GM04503 (cell line): Measurements from ENCODE around the gene B4GALT5.
"Not testable (repeated sequence)": the region's sequence is repeated elsewhere in the genome, so short reads cannot be mapped to it uniquely, and the experiment has no call there.

Source experiments
- DNase-seq: peaks from one replicate; pipeline ENCODE4 v3.0.0-alpha.2; 2012; ENCODE audit warnings: low read depth

B4GALT5 gene

GRCh38 chr20:49737260-49737659 is 23.6 kb upstream of the B4GALT5 start:
- no peak for DNase-seq

GRCh38 chr20:49729780-49730179 is 16.1 kb upstream of the B4GALT5 start:
- peak; percentile 76 for DNase-seq

- DNase-seq, result no peak
Measured at GRCh38 chr20:49727894-49728885, 14.5 kb upstream of the B4GALT5 start.

DNA sequence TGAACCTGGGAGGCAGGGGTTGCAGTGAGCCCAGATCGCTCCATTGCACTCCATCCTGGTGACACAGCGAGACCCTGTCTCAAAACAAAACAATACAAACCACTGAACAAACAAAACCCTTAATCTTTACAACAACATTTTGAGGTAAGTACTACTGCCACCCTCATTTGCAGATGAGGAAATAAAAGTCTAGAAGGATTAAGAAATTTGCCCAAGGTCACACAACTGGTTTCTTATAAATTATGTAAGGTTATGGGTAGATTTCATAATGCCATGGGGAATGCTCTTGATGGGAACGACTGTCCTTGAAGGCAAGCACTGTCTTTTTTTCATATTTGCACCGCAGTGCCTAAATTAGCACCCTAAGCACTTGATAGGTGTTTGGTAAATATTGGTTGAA is 13.8 kb upstream of the B4GALT5 start:
- no peak for DNase-seq

GRCh38 chr20:49725694-49726093 is 12.0 kb upstream of the B4GALT5 start:
- DNase-seq, result no peak

DNA sequence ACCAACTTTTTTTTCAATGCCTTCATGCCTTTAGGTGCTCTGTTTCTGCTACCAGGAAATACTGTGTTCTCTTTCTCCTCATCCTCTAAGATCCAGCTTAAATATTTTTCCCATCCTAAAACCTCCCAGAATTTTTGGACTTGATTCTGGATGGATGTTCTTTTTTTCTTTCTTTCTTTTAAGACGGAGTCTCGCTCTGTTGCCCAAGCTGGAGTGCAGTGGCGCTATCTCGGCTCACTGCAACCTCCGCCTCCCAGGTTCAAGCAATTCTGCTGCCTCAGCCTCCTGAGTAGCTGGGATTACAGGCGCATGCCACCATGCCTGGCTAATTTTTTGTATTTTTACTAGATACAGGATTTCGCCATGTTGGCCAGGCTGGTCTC is 11.5 kb upstream of the B4GALT5 start:
- not testable (repeated sequence) for DNase-seq

DNA sequence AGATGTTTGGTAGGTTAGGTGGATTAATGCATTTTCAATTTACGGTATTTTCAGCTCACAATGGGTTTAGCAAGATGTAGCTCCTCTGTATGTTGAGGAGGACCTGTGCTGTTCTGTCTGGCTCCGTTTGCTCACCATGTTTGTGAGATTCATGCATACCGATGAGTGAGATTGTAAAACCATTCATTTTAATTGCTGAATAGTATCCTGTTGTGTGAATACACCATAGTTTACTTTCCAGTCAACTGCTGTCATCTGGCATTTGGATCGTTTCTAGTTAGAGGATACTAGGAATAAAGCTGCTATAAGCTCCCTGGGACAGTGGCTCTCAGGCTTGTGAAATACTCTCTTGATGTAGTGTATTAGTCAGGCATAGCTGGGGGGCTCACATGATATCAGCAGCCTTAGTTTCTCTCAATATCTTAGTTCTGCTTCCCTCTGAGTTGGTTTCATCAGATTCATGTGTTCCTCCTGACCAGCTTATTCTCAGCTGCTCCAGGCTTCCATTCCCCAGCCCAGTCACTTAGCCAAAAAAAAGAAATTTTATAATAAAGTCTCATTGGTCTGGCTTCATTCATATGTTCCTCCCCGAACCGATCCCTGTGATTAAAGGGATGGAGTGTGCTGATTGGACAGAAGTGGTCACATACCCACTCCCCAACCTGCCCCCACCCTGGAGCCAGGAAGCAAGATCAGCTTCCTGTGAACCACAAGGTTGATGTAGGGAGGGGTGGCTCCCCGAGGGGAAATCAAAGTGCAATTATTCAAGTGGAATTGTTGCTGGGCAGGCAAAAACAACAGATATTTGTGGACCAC is 10.9 kb upstream of the B4GALT5 start:
- DNase-seq, result no peak

DNA sequence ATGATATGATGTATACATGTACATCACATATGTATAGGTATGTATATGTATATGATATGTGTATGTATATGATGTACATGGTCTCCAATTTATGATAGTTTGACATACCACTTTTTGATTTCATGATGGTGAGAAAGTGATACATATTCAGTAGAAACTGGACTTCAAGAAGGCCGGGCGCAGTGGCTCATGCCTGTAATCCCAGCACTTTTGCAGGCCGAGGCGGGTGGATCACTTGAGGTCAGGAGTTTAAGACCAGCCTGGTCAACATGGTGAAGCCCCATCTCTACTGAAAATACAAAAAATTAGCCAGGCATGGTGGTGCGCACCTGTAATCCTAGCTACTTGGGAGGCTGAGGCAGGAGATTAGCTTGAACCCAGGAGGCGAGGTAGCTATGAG is 10.1 kb upstream of the B4GALT5 start:
- DNase-seq, result not testable (repeated sequence)

- not testable (repeated sequence) for DNase-seq
Measured at GRCh38 chr20:49721326-49721725, 7.6 kb upstream of the B4GALT5 start.

DNA sequence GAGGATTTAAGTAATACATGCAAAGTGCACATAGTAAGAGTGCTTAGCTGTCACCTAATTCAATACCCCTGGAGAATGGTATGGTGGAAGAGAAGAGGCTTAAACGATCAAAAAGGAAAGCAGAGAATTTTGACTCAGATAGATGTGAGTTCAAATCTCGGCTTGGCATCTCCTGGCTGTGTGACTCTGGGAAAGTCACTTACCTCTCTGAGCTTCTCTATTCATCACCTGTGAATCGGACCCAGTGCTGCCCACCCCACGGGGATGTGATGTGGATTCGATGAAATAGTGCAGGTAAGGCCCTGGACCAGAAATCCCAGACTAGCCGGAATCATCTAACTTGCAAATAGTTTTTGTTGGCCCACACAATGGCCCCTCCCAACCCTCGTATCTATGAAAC is 1.8 kb upstream of the B4GALT5 start:
- no peak for DNase-seq

- DNase-seq, result no peak
Measured at GRCh38 chr20:49712996-49713752, 504 bp downstream of the B4GALT5 start.

- no peak for DNase-seq
Measured at GRCh38 chr20:49712646-49712995, 1.1 kb downstream of the B4GALT5 start.

DNA sequence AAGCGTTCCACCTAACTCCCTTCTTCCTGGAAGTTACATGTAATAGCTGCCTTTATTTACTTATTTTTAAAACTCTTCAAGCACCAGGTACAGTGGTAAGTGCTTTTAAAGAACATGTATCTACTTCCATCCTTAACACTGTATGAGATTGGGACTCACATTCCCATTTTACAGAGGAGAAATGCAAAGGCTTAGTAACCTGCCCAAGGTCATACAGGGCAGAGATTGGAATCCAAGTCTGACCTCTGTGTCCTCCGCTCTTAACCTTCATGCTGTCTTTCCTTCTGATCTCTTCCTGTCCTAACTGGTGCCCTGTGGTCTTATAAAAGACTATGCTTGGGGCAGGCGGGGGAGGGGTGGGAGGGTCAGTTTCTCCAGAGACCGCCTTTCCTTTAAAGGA is 1.6 kb downstream of the B4GALT5 start:
- no peak for DNase-seq

- DNase-seq, result no peak
Measured at GRCh38 chr20:49711667-49711987, 2.1 kb downstream of the B4GALT5 start.

- DNase-seq, result no peak
Measured at GRCh38 chr20:49710971-49711666, 2.6 kb downstream of the B4GALT5 start.

DNA sequence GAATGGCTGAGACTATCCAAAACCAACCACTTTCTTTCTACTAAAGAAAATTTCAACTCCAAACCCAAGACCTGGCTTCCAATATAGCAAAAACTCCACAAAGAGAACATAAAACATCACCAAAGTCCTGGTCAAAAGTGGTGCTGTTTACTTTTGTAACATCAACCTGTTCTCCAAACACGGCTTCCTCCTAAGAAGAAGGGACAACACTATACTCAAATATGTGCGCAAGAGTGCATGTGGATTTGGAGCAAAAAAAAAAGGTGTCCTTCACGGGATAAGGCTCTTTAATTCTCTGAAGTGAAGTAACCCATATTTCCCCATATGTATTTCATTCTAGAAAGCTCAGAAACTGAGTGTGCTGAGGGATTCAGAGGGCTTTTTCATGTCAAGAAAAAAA is 6.6 kb downstream of the B4GALT5 start:
- DNase-seq, result no peak

DNA sequence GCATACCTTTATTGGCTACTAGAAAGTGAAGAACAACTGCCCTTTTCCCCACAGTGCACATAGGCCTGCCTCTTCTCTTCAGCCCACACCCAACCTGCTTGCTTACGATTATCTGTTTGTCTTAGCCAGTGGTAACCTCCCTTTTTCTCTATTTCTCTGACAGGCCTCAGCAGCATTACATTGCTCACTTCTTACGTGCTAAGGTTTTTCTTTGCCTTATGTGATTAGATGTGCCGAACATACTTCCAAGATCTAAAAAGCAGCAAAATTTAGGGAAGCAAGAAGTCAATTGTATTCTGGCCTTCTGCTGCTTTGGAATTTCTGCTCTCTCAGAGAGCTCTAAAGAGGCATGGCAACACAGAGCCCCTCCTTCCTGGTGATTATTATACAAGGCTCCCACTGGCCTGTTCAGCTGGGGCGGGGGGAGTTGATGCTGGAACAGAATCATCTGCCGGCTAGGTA is 7.0 kb downstream of the B4GALT5 start:
- DNase-seq, result no peak

GRCh38 chr20:49705893-49706292 is 7.8 kb downstream of the B4GALT5 start:
- DNase-seq, result not testable (repeated sequence)

GRCh38 chr20:49705358-49705757 is 8.3 kb downstream of the B4GALT5 start:
- DNase-seq, result no peak

- DNase-seq, result no peak
Measured at GRCh38 chr20:49704932-49705336, 8.7 kb downstream of the B4GALT5 start.

DNA sequence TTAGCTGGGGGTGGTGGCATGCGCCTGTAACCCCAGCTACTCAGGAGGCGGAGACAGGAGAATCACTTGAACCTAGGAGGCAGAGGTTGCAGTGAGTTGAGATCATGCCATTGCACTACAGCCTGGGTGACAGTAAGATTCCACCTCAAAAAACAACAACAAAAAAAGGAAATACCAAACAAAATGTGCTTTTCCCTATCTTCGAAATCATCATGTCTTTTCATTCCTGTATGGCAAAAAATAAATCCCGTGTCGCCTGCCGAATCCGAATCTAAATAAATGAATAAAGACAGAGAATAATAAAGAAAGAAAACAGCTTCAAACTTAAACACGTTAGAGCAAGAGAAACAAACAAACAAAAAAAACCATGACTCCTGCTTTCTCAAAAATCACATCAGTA is 11.8 kb downstream of the B4GALT5 start:
- no peak for DNase-seq
